PFSK-1 (cell line): Measurements from ENCODE around the gene FGD4.

Experiments
- POLR2AphosphoS5 ChIP-seq: IDR thresholded peaks from 2 replicates; pipeline ENCODE4 v1.6.1; 2012; ENCODE audit warnings: low read depth, mild to moderate bottlenecking, control low read depth, low read length, moderate library complexity
- REST ChIP-seq, 2 experiments: IDR thresholded peaks; 2 replicates each; pipeline versions ENCODE4 v1.6.1 to v1.8.0; 2011 to 2012; ENCODE audit warnings: low read depth in 2 of 2, low read length in 2 of 2, control low read depth in 1 of 2, inconsistent platforms in 1 of 2, mild to moderate bottlenecking in 1 of 2, moderate library complexity in 1 of 2; ENCODE audit not compliant: insufficient read depth in 1 of 2
- TAF1 ChIP-seq: IDR thresholded peaks from 2 replicates; pipeline ENCODE4 v1.6.1; 2012; ENCODE audit warnings: low read length, control low read depth, borderline replicate concordance; ENCODE audit not compliant: insufficient read depth

GRCh38 chr12:32641287-32641901 is 242.0 kb downstream of the FGD4 start:
- TF ChIP-seq REST (IDR thresholded peaks at IDR 0.05; ENCODE audit: insufficient read depth in 1 of 2, low read depth in 2 of 2, low read length in 2 of 2): no peak
- TF ChIP-seq POLR2AphosphoS5: no peak
- TF ChIP-seq TAF1: no peak
